ENCODE measurements around the gene LIAS.

GRCh38 chr4:39450618-39451017 is 8.2 kb upstream of the LIAS start:
- TF ChIP-seq, protein P1, sequence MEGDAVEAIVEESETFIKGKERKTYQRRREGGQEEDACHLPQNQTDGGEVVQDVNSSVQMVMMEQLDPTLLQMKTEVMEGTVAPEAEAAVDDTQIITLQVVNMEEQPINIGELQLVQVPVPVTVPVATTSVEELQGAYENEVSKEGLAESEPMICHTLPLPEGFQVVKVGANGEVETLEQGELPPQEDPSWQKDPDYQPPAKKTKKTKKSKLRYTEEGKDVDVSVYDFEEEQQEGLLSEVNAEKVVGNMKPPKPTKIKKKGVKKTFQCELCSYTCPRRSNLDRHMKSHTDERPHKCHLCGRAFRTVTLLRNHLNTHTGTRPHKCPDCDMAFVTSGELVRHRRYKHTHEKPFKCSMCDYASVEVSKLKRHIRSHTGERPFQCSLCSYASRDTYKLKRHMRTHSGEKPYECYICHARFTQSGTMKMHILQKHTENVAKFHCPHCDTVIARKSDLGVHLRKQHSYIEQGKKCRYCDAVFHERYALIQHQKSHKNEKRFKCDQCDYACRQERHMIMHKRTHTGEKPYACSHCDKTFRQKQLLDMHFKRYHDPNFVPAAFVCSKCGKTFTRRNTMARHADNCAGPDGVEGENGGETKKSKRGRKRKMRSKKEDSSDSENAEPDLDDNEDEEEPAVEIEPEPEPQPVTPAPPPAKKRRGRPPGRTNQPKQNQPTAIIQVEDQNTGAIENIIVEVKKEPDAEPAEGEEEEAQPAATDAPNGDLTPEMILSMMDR (IDR thresholded peaks at IDR 0.05), result no peak
- TF ChIP-seq ZFX (IDR thresholded peaks at IDR 0.05; ENCODE audit: borderline replicate concordance), result no peak
